ENCODE data around the gene JPH3.

GRCh38 chr16:87554754-87555427, 47.4 kb upstream of the JPH3 start:
- no peak for TF ChIP-seq CTCF (conservative IDR thresholded peaks at IDR 0.05; ENCODE audit: low read depth, low read length)
- TF ChIP-seq EZH2 (IDR thresholded peaks at IDR 0.05; ENCODE audit: borderline replicate concordance, low read depth, low read length, poor library complexity, severe bottlenecking), result no peak

Measured in A673 (cell line).